Measurements from ENCODE around the gene NAA40. TPM values are rescaled to one million over a fixed set of nuclear protein-coding genes. Genes with fewer than 3 reads are reported as not detected.

The NAA40 gene
- total and polyA plus RNA-seq, 2 of the 13 experiments (the other 11 are each of a cell fraction or from before 2014, with no cell fraction given) = 11.1 to 17.9 TPM

DNA sequence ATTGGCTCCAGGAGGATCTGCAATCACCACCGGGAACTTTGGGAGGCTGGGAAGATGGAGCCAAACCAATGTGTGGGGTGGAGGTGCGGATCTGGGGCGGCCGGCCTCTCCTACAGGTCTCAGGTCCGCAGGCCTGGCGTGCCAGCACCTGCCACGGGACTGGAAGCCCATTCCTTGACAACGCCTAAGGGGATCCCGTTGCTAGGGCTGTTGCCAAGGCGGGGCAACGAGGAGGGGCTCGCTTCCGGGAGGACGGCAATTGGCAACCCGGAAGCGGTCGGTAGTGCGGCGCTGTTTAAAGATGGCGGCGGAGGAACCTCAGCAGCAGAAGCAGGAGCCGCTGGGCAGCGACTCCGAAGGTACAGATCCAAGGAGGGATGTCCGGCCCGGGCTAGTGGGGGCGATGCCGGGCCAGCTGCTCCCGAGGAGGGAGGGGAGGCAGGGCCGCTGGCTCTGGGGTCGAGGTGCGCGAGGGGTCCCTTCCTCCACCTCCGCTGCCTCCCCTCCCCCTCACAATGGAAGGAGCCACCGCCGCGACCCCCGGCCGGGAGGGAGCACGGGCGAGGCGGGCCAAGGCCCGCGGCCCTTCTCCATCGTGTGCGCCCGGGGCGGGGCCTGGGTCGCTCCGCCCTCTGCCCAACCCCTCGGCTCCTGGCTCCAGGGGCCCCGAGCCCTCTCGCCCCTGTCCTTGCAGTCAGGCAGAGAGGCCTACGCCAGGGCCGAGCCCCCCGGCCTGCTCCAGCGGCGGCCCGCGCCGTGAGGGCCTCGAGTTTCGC is 47.5 kb downstream of the NAA40 start, which contains the start of gene OTUB1 (continued):
- TF ChIP-seq SRSF4 (IDR thresholded peaks at IDR 0.05; ENCODE audit: low read depth, low read length, poor library complexity, severe bottlenecking) (no peak), MIXL1 (CRISPR knock-in tag; IDR thresholded peaks at IDR 0.05) (peak; percentile 41), ZNF446 (CRISPR knock-in tag; IDR thresholded peaks at IDR 0.05) (no peak), ZNF761 (CRISPR knock-in tag; conservative IDR thresholded peaks at IDR 0.05) (0 out of 2 replicates have a peak, but pooled peaks have one; percentile 48), HIVEP1 (CRISPR knock-in tag; IDR thresholded peaks at IDR 0.05) (0 out of 2 replicates have a peak, but pooled peaks have one; percentile 19), ZNF850 (CRISPR knock-in tag; conservative IDR thresholded peaks at IDR 0.05) (no peak), PHF20 (CRISPR knock-in tag; IDR thresholded peaks at IDR 0.05) (peak; percentile 86), STAG1 (CRISPR knock-in tag; IDR thresholded peaks at IDR 0.05) (no peak), ZFP1 (CRISPR knock-in tag; IDR thresholded peaks at IDR 0.05) (no peak), POLR2G (IDR thresholded peaks at IDR 0.05; ENCODE audit: low read depth, low read length) (peak; percentile 89), PHF8 (CRISPR knock-in tag; IDR thresholded peaks at IDR 0.05) (peak; percentile 90), ZBTB8A (CRISPR knock-in tag; IDR thresholded peaks at IDR 0.05; ENCODE audit: borderline replicate concordance, low read depth) (no peak), POLR2AphosphoS5 (IDR thresholded peaks at IDR 0.05; ENCODE audit: low read depth, low read length) (peak; percentile 80), TCF7 (IDR thresholded peaks at IDR 0.05; ENCODE audit: low read depth) (no peak), U2AF1 (optimal IDR thresholded peaks at IDR 0.05; ENCODE audit: low read depth, low read length) (no peak), SMC3 (IDR thresholded peaks at IDR 0.05; ENCODE audit: low read length) (no peak), ZNF33A (CRISPR knock-in tag; IDR thresholded peaks at IDR 0.05; ENCODE audit: borderline replicate concordance) (no peak), SAFB2 (CRISPR knock-in tag; IDR thresholded peaks at IDR 0.05; ENCODE audit: borderline replicate concordance, low read depth) (peak; percentile 87)
- TF ChIP-seq, protein P1, sequence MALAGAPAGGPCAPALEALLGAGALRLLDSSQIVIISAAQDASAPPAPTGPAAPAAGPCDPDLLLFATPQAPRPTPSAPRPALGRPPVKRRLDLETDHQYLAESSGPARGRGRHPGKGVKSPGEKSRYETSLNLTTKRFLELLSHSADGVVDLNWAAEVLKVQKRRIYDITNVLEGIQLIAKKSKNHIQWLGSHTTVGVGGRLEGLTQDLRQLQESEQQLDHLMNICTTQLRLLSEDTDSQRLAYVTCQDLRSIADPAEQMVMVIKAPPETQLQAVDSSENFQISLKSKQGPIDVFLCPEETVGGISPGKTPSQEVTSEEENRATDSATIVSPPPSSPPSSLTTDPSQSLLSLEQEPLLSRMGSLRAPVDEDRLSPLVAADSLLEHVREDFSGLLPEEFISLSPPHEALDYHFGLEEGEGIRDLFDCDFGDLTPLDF (CRISPR knock-in tag; IDR thresholded peaks at IDR 0.05) = peak; percentile 52; the same call in 1 of the 2 replicates
- TF ChIP-seq, protein P2, sequence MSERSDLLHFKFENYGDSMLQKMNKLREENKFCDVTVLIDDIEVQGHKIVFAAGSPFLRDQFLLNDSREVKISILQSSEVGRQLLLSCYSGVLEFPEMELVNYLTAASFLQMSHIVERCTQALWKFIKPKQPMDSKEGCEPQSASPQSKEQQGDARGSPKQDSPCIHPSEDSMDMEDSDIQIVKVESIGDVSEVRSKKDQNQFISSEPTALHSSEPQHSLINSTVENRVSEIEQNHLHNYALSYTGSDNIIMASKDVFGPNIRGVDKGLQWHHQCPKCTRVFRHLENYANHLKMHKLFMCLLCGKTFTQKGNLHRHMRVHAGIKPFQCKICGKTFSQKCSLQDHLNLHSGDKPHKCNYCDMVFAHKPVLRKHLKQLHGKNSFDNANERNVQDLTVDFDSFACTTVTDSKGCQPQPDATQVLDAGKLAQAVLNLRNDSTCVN (CRISPR knock-in tag; IDR thresholded peaks at IDR 0.05; ENCODE audit: borderline replicate concordance) = peak; percentile 54; the same call in 1 of the 2 replicates
- TF ChIP-seq, protein P3, sequence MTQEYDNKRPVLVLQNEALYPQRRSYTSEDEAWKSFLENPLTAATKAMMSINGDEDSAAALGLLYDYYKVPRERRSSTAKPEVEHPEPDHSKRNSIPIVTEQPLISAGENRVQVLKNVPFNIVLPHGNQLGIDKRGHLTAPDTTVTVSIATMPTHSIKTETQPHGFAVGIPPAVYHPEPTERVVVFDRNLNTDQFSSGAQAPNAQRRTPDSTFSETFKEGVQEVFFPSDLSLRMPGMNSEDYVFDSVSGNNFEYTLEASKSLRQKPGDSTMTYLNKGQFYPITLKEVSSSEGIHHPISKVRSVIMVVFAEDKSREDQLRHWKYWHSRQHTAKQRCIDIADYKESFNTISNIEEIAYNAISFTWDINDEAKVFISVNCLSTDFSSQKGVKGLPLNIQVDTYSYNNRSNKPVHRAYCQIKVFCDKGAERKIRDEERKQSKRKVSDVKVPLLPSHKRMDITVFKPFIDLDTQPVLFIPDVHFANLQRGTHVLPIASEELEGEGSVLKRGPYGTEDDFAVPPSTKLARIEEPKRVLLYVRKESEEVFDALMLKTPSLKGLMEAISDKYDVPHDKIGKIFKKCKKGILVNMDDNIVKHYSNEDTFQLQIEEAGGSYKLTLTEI (CRISPR knock-in tag; conservative IDR thresholded peaks at IDR 0.05) = no peak
- TF ChIP-seq, protein P4, sequence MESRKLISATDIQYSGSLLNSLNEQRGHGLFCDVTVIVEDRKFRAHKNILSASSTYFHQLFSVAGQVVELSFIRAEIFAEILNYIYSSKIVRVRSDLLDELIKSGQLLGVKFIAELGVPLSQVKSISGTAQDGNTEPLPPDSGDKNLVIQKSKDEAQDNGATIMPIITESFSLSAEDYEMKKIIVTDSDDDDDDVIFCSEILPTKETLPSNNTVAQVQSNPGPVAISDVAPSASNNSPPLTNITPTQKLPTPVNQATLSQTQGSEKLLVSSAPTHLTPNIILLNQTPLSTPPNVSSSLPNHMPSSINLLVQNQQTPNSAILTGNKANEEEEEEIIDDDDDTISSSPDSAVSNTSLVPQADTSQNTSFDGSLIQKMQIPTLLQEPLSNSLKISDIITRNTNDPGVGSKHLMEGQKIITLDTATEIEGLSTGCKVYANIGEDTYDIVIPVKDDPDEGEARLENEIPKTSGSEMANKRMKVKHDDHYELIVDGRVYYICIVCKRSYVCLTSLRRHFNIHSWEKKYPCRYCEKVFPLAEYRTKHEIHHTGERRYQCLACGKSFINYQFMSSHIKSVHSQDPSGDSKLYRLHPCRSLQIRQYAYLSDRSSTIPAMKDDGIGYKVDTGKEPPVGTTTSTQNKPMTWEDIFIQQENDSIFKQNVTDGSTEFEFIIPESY (CRISPR knock-in tag; IDR thresholded peaks at IDR 0.05) = no peak
- TF ChIP-seq, protein P5, sequence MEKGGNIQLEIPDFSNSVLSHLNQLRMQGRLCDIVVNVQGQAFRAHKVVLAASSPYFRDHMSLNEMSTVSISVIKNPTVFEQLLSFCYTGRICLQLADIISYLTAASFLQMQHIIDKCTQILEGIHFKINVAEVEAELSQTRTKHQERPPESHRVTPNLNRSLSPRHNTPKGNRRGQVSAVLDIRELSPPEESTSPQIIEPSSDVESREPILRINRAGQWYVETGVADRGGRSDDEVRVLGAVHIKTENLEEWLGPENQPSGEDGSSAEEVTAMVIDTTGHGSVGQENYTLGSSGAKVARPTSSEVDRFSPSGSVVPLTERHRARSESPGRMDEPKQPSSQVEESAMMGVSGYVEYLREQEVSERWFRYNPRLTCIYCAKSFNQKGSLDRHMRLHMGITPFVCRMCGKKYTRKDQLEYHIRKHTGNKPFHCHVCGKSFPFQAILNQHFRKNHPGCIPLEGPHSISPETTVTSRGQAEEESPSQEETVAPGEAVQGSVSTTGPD (CRISPR knock-in tag; IDR thresholded peaks at IDR 0.05) = 0 out of 2 replicates have a peak, but pooled peaks have one; percentile 38
